Stimulated activated memory B cell treated with anti-CD40 and anti-IgM and Interleukin-4, amounts not matched to agents 10 μg/mL and 1 μg/mL and 100 μg/mL, for 72 hours (primary cell): ENCODE measurements around the gene HAND1.
A peak's percentile ranks its signal among the peaks of the same experiment; 100 is the strongest.

Experiments used
- ATAC-seq: fragments of 150-1000 bp; cut with Tn5 transposase; 2 replicates; pipeline ENCODE4 v1.10.0; 2021
- H3K27ac Mint-ChIP-seq: one replicate; pipeline ENCODE4 v1.8.0; 2022; ENCODE audit warnings: mild to moderate bottlenecking, mixed read lengths
- H3K27me3 Mint-ChIP-seq: one replicate; pipeline ENCODE4 v1.8.0; 2022; ENCODE audit warnings: mixed read lengths
- H3K36me3 Mint-ChIP-seq: one replicate; pipeline ENCODE4 v1.8.0; 2022; ENCODE audit warnings: mixed read lengths
- H3K4me1 Mint-ChIP-seq: one replicate; pipeline ENCODE4 v1.8.0; 2022; ENCODE audit warnings: mixed read lengths
- H3K4me3 Mint-ChIP-seq: one replicate; pipeline ENCODE4 v1.8.0; 2022; ENCODE audit warnings: mild to moderate bottlenecking, moderate library complexity, mixed read lengths
- H3K9me3 Mint-ChIP-seq: one replicate; pipeline ENCODE4 v1.8.0; 2022; ENCODE audit warnings: mixed read lengths

Gene HAND1

DNA sequence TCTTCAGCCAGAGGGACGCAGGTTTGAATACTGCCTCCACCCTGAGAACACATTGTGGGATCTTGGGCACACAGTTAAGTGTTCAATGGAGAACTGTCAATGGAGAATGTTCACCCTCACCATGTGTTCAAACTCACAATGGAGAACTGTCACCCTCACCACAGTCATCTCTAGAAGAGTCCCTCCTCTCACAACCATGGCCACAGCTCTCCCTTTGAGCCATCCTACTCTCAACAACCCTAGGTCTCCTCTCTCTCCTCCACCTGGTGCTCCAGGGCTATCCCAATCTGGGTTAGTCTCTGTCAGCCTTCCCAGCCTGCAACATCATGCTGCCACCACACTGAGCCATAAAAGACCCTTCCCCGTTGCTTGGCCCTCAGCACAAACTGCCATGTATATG lies 36.3 kb upstream of the HAND1 start:
- H3K4me3 Mint-ChIP-seq = no peak overlapping the region
- ATAC-seq = peak; percentile 59

DNA sequence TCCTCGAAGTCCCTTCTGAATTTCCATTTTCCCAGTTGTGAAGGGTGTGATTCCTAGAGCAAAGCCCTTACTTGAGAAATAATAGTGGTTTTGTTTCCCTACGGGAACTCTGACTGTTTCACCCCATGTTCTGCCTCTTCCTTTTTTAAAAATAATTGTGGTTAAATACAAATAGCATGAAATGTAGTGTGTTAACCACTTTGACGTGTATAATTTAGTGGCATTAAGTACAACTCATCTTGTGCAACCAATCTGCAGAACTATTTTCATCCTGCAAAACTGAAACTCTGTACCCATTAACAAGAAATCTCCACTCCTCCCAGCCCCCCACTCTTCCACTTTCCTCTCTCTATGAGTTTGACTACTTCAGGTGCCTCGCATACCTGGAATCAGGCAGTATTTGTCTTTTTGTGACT lies 35.6 kb upstream of the HAND1 start:
- H3K27me3 Mint-ChIP-seq = peaks cover 51% of the 10 kb centered on the region
- peak; percentile 58 for ATAC-seq
- H3K4me3 Mint-ChIP-seq = no peak overlapping the region
- H3K36me3 Mint-ChIP-seq = no peaks in the 10 kb centered on the region
- no peaks in the 10 kb centered on the region for H3K9me3 Mint-ChIP-seq
- no peak overlapping the region for H3K27ac Mint-ChIP-seq
- H3K4me1 Mint-ChIP-seq = peaks cover 15% of the 10 kb centered on the region

More for the DNA sequence above, 36.3 kb upstream of the HAND1 start:
- Mint-ChIP-seq H3K36me3 (no peaks in the 10 kb centered on the region), H3K9me3 (no peaks in the 10 kb centered on the region), H3K4me1 (peaks cover 15% of the 10 kb centered on the region), H3K27ac (no peak overlapping the region), H3K27me3 (peaks cover 57% of the 10 kb centered on the region)

DNA sequence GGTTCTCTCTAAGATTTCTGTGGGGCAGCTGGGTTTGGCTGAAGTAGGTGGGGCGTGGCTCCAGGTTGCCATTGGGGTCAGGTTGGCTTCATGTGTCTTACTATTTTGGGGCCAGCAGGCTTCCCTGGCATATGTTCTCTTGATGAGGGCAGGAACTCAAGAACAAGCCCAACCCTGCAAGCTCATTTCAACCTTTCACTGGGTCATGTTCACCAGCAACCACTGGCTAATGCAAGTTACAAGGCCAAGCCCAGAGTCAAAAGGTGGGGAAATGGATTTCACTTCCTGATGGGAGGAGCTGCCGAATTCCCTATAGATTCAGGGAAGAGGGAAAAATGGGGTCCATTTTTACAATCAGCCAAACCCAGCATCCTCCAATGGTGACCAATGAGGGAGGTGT lies 34.0 kb upstream of the HAND1 start:
- Mint-ChIP-seq H3K4me3 (no peak overlapping the region), H3K27ac (no peak overlapping the region), H3K27me3 (peaks cover 34% of the 10 kb centered on the region), H3K9me3 (no peaks in the 10 kb centered on the region), H3K36me3 (no peaks in the 10 kb centered on the region), H3K4me1 (peaks cover 15% of the 10 kb centered on the region)
- no peak for ATAC-seq

DNA sequence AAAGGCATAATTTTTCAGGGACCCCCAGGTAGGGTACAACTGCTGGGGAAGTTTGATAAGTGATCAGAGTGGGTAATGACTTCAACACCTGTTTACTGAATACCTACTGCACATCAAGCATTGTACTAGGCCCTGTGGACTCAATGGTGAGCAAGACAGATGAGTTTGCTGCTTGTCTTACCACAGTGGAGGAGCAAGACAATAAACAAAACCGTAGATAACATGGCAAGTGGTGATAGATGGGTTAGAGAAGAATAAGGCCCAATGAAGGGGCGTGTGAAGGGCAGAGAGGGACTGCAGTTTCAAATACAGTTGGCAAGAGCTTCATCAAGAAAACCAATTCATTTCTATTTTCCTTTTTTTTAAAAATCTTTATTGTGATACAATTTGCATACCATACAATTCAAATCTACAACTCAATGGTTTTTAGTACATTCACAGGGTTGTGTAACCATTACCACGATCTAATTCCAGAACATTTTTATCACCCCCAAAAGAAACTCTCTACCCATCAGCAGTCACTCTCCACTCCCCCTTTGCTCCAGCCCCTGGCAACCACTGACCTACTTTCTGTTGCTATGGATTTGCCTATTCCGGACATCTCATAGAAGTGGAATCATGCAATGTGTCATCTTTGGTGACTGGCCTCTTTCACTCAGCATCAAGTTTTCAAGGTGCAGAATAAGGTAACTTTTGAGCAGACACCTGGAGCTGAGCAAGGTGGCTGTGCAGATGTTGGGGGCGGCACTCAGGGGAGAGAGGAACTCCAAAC lies 31.9 kb upstream of the HAND1 start:
- H3K27me3 Mint-ChIP-seq = peaks cover 16% of the 10 kb centered on the region
- no peaks in the 10 kb centered on the region for H3K9me3 Mint-ChIP-seq
- no peak for ATAC-seq
- H3K4me3 Mint-ChIP-seq = no peak overlapping the region
- H3K36me3 Mint-ChIP-seq = no peaks in the 10 kb centered on the region
- H3K4me1 Mint-ChIP-seq = peaks cover 15% of the 10 kb centered on the region
- H3K27ac Mint-ChIP-seq = no peak overlapping the region

DNA sequence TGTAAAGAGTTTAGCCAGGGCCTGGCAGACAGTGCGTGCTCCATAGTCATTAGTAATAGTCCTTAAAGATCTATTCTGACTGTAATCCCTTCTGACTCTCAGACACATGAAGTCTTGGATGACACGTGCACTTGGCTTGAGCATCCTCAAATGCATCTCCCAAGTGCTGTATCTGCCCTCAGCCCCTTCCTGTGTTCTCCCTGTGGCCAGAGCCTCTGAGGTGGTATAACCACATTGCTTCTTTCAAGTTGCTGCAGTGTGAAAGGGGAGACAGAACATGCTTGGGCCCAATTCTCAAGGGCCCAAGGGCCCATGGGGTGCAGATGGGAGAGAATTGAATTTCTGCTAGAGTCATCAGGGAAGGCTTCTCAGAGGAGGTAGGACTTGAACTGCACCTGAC lies 30.1 kb upstream of the HAND1 start:
- peaks cover 9% of the 10 kb centered on the region for H3K4me1 Mint-ChIP-seq
- H3K36me3 Mint-ChIP-seq = no peaks in the 10 kb centered on the region
- no peaks in the 10 kb centered on the region for H3K27me3 Mint-ChIP-seq
- no peak overlapping the region for H3K4me3 Mint-ChIP-seq
- no peak for ATAC-seq
- no peaks in the 10 kb centered on the region for H3K9me3 Mint-ChIP-seq
- no peak overlapping the region for H3K27ac Mint-ChIP-seq

DNA sequence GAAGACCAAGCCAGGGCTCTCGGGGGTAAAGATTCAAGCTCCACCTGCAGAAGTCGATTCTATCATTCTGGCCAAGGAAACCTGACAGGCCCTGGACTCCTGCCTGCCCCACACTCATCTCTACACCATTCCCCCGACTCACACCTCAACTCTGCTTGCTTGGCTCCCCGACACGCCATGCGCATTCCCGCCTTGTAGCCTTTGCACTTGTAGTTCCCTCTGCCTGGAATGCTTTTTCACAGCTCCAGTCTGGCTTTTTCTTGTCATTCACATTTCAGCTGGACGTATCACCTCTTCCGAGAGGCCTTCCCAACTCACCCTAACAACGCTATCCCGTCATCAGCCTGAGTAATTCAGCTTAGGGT lies 28.7 kb upstream of the HAND1 start:
- Mint-ChIP-seq H3K36me3 (no peaks in the 10 kb centered on the region), H3K4me1 (peaks cover 20% of the 10 kb centered on the region), H3K27me3 (no peaks in the 10 kb centered on the region), H3K4me3 (no peak overlapping the region), H3K9me3 (no peaks in the 10 kb centered on the region), H3K27ac (no peak overlapping the region)
- ATAC-seq = no peak

DNA sequence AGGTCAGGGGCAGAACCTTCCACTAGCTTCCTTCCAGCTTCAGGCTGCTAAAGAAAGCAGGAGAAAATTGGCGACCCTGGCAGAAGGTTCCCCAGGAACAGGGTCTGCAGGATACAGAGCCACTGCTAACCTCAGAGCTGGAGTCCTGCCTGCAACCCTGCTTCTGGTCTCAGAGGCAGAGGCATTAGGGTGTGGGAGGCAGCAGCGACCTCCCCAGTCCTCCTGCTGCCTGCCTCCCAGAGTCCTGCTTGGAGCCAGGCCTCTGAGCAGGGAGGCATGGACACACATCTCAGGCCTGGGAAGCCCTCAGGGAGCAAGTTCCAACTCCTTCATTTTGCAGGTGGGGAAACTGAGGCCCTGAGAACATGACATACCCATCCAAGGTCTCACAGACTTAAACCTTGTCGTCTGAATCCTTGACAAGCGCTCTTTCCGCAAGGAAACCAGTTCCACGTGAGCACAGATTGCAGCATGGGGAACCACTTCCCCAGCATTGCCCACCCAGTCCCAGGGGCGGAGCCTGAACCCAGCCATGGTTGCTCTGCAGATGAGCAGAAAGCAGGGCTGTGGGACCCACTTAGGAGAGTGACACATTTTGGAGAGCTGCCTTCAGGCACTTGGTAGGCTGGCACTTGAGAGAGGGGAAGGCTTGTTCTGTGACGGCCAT lies 28.2 kb upstream of the HAND1 start:
- no peaks in the 10 kb centered on the region for H3K27me3 Mint-ChIP-seq
- H3K4me1 Mint-ChIP-seq = peaks cover 20% of the 10 kb centered on the region
- H3K36me3 Mint-ChIP-seq = no peaks in the 10 kb centered on the region
- no peaks in the 10 kb centered on the region for H3K9me3 Mint-ChIP-seq
- ATAC-seq = no peak
- H3K4me3 Mint-ChIP-seq = no peak overlapping the region
- H3K27ac Mint-ChIP-seq = no peak overlapping the region

DNA sequence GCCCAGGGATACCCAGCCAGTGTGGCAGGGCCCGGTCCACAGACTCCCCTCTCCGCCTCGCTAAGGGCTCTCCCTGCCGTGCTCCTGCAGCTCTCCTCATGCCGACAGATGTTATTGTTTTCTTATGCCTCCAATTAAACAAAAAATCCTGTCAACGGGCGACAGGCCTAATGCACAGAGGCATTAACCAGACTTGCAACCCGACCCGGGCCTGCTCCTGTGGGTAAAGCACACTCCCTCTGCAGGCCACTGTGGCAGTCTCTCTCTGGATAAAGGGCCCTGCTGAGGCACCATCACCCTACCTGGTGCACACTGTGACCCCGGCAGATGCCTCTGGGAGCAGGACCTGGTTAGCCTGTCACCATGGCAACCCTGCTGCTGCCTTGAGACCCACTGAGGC lies 27.5 kb upstream of the HAND1 start:
- H3K27me3 Mint-ChIP-seq = no peaks in the 10 kb centered on the region
- H3K4me3 Mint-ChIP-seq = no peak overlapping the region
- no peak for ATAC-seq

DNA sequence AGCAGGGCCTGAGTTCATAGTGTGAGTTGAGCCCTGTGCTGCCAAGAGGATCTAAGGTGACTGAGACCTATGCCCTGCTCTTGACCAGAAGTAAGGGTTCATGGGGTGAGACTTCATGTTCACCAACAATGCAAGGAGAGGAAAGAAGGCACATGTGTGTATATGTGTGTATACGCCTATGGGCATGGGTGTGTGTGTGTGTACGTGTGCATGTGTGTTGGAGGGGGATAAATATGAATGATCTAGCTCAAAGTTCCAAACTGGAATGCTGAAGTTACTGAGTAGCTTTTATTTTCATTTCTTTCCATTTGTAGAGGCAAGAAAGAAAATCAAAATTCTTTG lies 25.6 kb upstream of the HAND1 start:
- H3K9me3 Mint-ChIP-seq = no peaks in the 10 kb centered on the region
- no peak for ATAC-seq
- peaks cover 20% of the 10 kb centered on the region for H3K4me1 Mint-ChIP-seq
- no peaks in the 10 kb centered on the region for H3K36me3 Mint-ChIP-seq
- H3K27ac Mint-ChIP-seq = peak overlapping the region; percentile 68
- H3K27me3 Mint-ChIP-seq = no peaks in the 10 kb centered on the region
- no peak overlapping the region for H3K4me3 Mint-ChIP-seq

More for the DNA sequence above, 27.5 kb upstream of the HAND1 start:
- no peak overlapping the region for H3K27ac Mint-ChIP-seq
- H3K36me3 Mint-ChIP-seq = no peaks in the 10 kb centered on the region
- no peaks in the 10 kb centered on the region for H3K9me3 Mint-ChIP-seq
- H3K4me1 Mint-ChIP-seq = peaks cover 20% of the 10 kb centered on the region

DNA sequence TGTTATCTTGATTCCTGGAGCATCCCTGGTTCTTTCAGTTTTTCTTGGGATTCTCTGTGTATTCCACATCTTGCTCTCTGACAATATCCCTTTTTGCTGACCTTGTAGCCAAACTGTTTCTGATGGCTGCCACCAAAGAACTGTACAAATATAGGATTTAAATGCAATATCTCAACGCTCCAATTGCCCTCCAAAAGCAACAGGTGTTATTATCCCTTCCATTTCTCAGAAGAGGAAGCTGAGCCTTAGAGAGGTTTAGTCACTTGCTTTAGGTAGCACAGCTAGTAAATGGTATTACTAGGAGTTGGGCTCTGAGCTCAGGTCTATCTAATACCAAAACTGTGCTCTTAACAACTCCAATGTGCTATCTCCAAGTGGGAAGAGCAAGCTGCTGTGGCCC lies 24.2 kb upstream of the HAND1 start:
- H3K9me3 Mint-ChIP-seq = no peaks in the 10 kb centered on the region
- peaks cover 20% of the 10 kb centered on the region for H3K4me1 Mint-ChIP-seq
- H3K36me3 Mint-ChIP-seq = no peaks in the 10 kb centered on the region
- no peak for ATAC-seq
- H3K27me3 Mint-ChIP-seq = no peaks in the 10 kb centered on the region
- H3K27ac Mint-ChIP-seq = peak overlapping the region; percentile 68
- H3K4me3 Mint-ChIP-seq = no peak overlapping the region

DNA sequence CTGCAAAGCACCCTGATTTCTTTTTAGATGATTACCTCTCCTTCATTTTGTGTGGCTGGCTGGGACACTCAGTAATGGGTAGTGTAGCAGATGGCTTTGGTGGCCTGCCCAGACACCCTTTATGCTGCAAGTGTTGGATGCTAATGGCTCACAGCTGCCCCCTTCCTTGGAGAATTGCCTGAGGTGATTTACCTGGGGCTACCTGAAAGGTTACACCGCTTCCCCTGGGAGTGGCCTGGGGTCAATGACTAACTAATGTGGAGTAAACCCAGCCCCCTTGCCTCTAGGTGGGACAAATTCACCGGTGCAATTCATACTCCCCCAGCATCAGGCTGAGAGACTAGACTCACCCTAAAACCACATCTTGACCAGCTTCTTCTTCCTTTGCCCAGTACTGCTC lies 23.5 kb upstream of the HAND1 start:
- no peak overlapping the region for H3K4me3 Mint-ChIP-seq
- H3K27ac Mint-ChIP-seq = peak overlapping the region; percentile 68
- no peaks in the 10 kb centered on the region for H3K9me3 Mint-ChIP-seq
- no peak for ATAC-seq
- H3K4me1 Mint-ChIP-seq = peaks cover 20% of the 10 kb centered on the region
- H3K36me3 Mint-ChIP-seq = no peaks in the 10 kb centered on the region
- H3K27me3 Mint-ChIP-seq = no peaks in the 10 kb centered on the region

DNA sequence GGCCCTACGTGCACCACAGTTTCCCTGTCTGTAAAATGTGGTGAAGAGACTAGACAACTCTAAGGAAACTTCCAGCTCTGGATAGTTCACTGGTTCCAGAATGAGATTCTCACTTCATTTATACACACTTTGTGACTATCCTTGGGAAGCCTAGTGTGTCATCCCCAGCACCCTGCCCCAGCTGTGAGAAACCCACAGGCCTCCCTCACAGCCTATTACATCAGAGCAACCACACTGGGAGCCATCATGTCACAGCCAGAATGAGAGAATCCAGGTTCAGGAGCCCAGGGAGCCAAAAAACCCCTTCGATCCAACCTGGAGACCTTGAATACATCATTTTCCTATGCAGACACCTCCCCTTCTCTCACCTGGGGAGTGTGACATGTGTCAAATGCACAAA lies 21.0 kb upstream of the HAND1 start:
- Mint-ChIP-seq H3K27me3 (peaks cover 7% of the 10 kb centered on the region), H3K27ac (no peak overlapping the region), H3K9me3 (no peaks in the 10 kb centered on the region), H3K4me1 (peaks cover 20% of the 10 kb centered on the region), H3K4me3 (no peak overlapping the region), H3K36me3 (no peaks in the 10 kb centered on the region)
- ATAC-seq = no peak

DNA sequence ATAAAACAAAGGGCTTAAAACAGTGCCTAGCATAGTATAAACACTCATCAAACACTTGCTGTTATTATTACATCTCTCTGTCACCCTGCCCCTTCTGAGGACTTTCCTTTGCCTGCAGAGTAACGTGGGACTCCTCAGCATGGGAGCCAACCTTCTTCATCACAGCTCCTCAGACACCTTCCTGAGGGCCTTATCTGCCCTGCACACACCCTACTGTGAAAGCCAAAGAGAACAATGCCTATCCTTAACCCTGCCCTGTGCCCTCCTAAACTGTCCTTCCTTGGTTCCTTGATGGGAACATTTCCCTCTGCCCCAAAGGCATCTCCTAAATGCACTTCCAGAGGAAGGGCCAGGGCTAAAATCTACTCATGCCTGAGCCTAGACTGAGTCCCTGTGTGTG lies 20.6 kb upstream of the HAND1 start:
- peaks cover 11% of the 10 kb centered on the region for H3K27me3 Mint-ChIP-seq

DNA sequence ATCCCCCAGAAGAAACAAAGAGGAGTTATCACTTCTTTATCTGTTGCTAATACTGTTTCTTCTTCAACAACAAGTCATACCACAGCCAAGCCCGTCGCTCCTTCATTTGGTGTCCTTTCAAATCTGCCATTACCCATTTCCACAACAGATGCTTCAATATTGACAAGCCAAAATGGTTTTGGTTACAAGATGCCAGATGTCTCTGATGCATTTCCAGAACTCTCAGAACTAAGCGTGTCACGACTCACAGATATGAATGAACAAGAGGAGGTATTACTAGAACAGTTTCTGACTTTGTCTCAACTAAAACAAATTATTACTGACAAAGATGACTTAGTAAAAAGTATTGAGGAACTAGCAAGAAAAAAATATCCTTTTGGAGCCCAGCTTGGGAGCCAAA lies 16.0 kb upstream of the HAND1 start:
- no peak for ATAC-seq
- H3K27ac Mint-ChIP-seq = no peak overlapping the region
- no peaks in the 10 kb centered on the region for H3K36me3 Mint-ChIP-seq
- peaks cover 41% of the 10 kb centered on the region for H3K27me3 Mint-ChIP-seq
- no peaks in the 10 kb centered on the region for H3K9me3 Mint-ChIP-seq
- H3K4me1 Mint-ChIP-seq = no peaks in the 10 kb centered on the region
- no peak overlapping the region for H3K4me3 Mint-ChIP-seq

More for the DNA sequence above, 20.6 kb upstream of the HAND1 start:
- Mint-ChIP-seq H3K36me3 (no peaks in the 10 kb centered on the region), H3K27ac (no peak overlapping the region), H3K4me1 (peaks cover 15% of the 10 kb centered on the region), H3K9me3 (no peaks in the 10 kb centered on the region), H3K4me3 (no peak overlapping the region)
- ATAC-seq = no peak

DNA sequence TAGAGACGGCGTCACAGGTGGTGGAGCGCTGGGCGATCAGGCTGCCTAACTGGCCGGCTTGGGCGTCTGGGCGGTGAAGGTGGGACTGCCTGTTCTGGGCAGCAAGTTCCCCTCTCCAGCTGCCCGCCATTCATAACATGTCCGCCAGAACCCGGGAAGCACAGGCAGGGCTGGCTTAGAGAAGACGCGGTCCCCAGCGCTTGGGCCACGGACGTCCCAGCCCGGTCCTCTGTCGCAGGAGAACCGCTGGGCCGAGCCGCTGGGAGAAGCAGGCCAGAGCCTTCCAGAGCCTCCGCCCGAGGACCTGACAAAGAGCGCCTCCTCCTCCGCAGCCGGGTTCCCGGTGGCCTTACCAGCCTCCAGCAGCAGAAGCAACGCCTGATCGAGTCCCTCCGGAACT lies 15.2 kb upstream of the HAND1 start:
- Mint-ChIP-seq H3K27me3 (peaks cover 42% of the 10 kb centered on the region), H3K4me3 (no peak overlapping the region), H3K4me1 (no peaks in the 10 kb centered on the region), H3K27ac (no peak overlapping the region), H3K9me3 (no peaks in the 10 kb centered on the region), H3K36me3 (no peaks in the 10 kb centered on the region)
- ATAC-seq = no peak

DNA sequence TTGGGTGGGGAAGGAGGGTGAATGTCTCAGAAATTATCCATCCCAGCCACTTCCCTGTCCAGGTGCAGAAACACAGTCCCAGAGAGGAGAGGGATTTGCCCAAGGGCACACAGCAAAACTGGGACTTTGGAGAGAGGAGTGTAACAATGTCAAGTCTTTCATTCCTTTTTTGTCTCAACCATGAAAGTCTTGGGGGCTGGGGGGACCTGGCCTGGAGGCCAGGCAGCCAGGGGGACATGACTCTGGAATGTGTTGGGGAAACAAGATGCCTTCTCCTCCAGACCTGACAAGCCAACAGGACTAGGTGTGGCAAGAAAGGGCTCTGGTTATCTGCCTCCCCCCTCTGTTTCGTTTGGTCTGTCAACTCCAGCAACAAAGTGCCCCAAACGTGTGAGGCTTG lies 13.9 kb upstream of the HAND1 start:
- ATAC-seq = no peak
- peaks cover 50% of the 10 kb centered on the region for H3K27me3 Mint-ChIP-seq
- H3K27ac Mint-ChIP-seq = no peak overlapping the region
- no peaks in the 10 kb centered on the region for H3K9me3 Mint-ChIP-seq
- no peak overlapping the region for H3K4me3 Mint-ChIP-seq
- H3K4me1 Mint-ChIP-seq = peaks cover 4% of the 10 kb centered on the region
- H3K36me3 Mint-ChIP-seq = no peaks in the 10 kb centered on the region
